GM18520 (cell line): ENCODE measurements around the gene SMYD3.
"Not testable (repeated sequence)": the region's sequence is repeated elsewhere in the genome, so short reads cannot be mapped to it uniquely, and the experiment has no call there.

Experiments used
- ATAC-seq: cut with Tn5 transposase; IDR thresholded peaks from one replicate; pipeline ENCODE4 v1.9.1; 2021; ENCODE audit not compliant: unreplicated experiment

SMYD3 gene

DNA sequence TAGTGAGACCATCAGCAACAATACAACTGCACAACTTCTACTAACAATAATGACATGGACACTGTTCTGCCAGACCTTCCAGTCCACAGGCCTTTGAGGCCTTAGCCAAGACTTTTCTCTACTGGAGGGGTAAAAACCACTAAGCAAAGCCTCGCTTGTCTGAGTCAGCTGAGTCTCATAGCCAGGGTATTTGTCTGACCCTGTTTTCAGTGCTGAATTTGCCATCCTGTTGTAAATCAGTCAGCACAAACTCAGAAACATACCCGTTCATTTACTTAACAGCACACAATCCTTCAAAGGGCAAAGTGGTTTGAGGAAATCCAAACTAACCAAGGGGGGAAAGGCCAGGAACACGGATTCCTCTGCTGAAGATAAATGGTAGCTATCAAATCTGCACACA is 537.8 kb downstream of the SMYD3 start:
- ATAC-seq: no peak

DNA sequence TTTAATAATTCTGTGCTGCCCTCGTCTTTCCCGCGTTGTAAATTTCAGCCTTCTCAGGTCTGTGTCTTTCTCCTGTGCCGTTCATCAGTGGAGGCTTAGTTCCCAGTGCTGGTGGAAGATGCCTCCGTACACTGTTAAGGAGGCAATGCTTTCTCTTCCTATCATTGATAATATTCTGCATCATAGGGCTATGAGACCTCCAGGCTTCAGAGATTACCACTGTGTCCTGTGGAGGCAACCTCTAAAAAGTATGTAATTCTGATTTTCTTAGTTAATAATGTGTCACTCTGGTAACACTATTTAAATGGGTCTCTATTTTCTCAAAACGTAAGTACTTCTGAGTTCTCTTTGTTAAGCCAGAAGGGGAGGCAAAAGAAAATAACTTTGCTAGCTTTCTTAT is 538.3 kb downstream of the SMYD3 start:
- ATAC-seq: no peak

DNA sequence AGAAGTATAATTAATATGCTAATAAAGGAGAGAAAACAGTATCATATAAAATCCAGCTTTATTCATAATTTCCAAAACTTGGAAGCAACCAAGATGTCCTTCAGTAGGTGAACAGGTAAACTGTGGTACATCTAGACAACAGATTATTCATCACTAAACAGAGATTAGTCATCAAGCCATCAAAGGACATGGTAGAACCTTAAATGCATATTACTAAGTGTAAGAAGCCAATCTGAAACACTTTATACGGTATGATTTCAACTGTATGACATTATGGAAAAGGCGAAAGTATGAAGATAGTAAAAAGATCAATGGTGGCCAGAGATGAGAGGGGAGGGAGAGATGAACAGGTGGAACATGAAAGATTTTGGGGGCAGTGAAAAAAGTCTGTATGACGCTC is 541.7 kb downstream of the SMYD3 start:
- no peak for ATAC-seq

DNA sequence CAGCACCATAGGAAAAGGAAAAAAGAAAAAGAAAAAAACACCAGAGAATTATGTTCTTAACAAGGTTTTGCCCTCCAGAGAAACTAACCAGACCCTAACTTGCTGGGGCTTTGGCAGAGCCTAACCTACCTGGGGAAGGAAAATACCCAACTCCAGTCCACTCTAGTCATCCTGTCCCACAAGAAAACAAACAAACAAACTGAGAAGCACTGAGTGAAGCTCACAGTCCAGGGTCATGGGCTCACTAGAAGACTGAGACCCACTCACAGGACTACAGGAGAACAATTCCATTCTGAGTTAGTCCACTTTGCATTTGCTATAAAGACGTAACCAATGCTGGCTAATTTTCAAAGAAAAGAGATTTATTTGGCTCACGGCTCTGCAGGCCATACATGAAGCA is 543.4 kb downstream of the SMYD3 start:
- ATAC-seq: no peak

DNA sequence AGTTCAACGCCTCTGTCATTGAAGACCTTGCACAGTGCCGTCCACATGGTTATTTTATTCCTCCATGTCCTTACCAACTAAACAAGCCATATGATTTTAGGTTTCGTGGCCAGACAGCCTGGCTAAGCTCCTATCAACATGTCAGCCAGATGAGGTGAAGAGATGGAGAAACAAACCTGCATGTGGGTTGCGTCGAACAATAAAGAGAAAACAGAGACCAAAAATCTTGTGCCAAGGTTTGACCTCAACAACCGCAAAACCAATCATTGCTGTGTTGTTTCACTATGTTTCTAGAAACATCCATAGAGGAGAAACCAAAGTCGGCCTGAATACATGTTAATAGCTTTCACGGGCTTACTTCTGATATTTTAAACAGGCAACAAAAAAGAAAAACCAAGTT is 544.6 kb downstream of the SMYD3 start:
- no peak for ATAC-seq

DNA sequence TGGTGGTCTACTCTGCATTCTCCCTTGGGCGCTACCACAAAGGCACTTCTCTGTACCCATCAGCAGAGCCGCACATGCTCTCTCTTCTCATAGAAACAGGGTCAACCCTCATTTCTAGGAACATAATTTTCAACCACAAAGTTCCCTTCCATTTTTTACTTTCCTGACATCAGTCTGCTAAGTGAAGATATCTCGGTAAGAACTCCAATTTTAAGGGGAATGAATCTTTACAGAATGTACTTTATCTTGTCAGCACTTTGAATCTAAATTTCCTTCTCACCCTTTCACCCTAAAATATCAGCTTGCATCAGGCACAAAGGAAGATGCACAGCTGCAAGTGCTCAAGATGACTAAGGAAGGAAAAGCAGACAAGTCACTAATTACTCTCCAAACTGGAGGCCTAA is 545.9 kb downstream of the SMYD3 start:
- no peak for ATAC-seq

DNA sequence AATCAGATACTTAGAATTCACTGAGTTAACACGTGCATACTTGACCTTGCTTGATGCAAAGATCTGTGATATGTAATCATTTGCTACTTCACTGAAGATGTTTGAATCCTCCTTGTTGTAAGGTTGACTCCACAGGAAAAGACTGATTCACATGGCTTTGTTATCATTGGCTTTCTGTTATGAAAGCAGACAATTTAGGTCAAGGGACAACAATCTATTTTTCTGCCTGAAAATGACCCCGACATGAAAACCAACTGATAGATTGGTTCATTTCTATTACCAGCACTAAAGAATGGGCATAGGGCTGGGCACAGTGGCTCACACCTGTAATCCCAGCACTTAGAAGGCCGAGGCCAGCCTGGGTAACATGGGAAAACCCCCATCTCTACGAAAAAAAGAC is 546.9 kb downstream of the SMYD3 start:
- no peak for ATAC-seq

DNA sequence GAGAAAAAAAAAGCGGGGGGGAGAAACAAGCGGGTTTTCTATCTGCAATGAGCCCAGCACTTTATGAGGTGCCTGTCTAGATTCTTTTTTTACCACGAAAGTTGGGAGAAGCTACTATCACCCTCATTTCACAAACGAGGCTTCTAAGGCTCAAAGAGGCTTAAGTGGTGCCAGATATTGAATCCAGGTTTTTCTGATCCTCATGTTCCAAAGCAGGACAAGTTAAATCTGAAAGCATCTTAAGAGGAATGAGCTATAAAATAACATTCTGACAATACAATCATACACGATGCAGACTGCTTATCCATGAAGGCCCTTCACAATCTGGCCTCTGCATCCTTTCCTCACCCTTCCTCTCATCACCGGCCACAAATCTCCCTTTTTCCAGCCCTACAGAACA is 549.1 kb downstream of the SMYD3 start:
- no peak for ATAC-seq

DNA sequence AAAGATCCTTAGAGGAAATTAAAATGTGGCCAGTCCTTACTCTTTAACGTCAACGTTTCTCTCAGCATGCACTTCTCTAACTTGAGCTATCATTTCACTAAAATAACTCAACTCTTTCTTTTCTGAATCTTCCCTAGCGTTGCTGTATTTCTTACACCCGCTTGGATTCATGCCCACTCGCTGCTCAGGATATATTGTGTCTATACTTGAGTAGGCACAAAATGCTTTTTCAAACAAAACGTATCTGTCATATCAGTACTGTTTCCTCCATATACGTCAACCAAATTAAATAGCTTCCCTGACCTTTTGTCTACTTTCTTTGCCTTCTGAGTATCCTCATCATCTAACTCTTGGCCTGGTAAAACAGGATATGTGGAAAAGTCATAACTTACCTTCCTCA is 549.7 kb downstream of the SMYD3 start:
- ATAC-seq: no peak

DNA sequence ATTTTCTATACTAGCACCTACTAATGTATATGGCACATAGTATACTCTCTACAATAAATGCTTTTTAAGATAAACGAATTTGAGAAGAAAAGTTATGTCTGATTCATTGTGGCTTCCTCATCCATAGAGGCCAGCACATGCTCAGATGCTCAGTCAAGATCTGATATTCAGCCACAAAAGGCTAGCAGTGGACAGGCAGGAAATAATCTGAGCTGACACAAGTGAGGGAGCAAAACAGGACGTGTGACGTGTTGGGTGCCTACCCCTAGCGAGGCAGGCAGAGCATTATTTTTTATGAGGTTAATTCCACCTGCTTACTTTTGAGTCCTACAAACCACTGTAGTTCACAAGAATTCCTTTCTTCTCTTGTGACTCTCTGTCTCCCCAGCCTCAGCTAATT is 550.9 kb downstream of the SMYD3 start:
- no peak for ATAC-seq

DNA sequence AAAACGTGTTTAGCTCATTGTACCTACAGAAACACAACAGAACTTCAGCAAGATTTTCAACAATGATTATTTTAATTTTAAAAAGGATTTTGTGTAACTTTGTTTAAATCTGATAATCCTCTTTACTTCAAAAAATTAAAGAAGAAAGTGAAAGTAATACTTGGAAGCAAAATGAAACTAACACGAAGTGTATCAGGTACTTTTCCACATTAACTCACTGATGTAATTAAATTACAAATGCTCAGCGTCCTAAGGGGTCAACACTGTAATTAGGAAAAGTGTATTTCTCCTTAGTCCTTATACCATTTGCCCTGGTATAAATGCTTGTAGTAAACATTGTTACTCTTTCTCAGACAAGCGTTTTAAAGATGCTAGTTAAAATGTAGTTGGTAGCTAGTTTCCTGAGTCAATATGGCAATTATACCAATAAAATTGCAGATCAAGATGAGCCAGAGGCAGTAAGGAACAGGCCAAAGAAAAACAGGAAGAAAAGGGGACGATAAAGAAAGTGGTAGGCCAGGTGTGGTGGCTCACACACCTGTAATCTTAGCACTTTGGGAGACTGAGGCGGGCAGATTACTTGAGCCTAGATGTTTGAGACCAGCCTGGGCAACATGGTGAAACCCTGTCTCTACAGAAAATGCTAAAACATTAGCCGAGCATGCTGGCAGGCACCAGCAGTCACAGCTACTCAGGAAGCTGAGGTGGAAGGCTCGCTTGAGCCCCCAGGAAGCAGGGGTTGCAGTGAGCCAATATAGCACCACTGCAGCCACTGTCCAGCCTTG is 553.0 kb downstream of the SMYD3 start:
- ATAC-seq: no peak

DNA sequence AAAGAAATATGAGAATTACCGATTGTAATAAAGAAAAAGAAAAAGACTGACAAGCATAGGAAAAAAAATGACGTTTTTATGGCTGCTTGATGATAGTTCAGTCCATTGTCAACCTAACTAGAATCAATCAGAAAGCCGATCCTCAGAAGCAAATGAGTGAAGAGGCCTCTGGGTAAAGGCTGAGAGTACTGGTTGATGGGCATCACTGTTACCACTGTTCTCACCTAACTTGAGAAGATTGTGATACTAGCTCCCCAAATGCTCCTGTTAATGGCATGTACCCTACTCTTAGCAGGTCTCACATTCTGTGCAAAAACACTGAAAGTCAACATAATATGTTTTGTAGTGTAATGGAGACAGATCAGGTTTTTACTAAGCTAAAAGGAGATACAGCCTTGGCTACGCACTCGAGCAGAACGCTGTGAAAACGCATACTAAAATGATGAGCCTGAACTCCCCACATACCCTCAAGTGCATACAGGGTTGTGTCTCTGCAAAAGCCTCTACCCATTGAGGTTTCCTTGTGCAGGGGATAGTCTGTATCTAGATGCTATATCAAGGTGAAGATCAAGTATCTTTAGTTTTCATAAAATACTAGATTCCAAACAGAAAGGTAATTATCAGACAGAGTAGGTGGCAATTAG is 554.6 kb downstream of the SMYD3 start:
- no peak for ATAC-seq

DNA sequence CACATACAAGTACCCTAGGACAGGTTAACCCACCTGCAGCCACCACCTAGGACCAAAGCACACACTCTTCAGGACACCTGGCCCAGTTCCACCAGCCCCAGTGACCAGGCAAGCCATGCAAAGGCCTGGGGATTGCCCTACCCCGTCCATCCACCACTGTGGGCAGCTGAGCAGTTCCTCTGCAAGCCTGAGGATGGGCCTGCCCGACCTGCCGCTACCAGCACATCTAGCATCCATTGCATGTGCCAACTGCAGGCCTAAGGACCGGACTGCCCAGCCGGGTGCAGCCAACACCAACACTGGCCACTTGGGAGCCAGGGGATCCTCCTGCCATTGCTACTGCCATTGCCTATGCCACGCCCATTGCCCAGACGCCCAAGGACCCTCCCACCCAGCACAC is 558.3 kb downstream of the SMYD3 start:
- no peak for ATAC-seq

DNA sequence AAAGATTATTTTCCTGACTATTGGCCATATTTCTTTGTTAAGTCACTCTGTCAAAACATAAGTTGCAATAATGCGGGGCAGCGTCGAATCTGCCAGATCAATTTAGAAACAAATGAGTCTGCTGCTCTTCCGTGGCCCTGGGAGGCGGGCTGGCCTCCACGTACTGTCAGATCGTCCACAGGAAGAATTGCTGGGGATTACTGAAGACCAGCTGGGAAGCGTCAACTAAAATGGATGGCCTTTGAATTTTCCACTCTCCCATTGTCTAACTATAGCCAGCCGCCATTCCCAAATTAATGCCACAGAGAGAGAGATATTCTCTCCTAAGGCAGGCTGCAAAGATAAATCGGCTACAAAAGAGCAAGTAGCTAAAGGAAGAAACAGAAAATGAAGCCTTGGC is 560.2 kb downstream of the SMYD3 start:
- no peak for ATAC-seq

DNA sequence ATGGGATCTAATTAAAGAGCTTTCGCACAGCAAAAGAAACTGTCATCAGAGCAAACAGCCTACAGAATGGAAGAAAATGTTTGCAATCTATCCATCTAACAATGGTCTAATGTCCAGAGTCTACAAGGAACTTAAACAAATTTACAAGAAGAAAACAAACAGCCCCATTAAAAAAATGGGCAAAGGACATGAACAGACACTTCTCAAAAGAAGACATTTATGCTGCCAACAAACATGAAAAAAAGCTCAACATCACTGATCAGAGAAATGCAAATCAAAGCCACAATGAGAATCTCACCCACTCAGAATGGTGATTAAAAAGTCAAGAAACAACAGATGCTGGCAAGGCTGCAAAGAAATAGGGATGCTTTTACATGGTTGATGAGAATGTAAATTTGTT is 561.9 kb downstream of the SMYD3 start:
- ATAC-seq: not testable (repeated sequence)

DNA sequence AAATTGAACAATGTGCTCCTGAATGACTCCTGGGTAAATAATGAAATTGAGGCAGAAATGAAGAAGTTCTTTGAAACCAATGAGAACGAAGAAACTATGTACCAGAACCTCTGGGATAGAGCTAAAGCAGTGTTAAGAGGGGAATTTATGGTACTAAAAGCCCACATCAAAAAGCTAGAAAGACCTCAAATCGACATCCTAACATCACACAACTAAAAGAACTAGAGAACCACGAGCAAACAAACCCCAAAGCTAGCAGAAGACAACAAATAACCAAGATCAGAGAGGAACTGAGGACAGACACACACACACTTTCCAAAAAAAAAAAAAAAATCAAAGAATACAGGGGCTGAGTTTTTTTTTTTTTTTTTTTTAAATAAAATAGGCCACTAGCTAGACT is 564.2 kb downstream of the SMYD3 start:
- ATAC-seq: no peak

DNA sequence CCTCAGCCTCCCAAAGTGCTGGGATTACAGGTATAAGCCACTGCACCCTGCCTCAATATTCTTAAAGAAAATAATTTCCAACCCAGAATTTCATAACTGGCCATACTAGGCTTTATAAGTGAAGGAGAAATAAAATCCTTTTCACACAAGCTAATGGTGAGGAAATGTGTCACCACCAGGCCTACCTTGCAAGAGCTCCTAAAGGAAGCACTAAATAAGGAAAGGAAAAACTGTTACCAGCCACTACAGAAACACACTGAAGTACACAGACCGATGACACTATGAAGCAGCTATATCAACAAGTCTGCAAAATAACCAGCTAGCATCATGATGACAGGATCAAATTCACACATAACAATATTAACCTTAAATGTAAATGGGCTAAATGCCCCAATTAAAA is 565.3 kb downstream of the SMYD3 start:
- ATAC-seq: not testable (repeated sequence)

DNA sequence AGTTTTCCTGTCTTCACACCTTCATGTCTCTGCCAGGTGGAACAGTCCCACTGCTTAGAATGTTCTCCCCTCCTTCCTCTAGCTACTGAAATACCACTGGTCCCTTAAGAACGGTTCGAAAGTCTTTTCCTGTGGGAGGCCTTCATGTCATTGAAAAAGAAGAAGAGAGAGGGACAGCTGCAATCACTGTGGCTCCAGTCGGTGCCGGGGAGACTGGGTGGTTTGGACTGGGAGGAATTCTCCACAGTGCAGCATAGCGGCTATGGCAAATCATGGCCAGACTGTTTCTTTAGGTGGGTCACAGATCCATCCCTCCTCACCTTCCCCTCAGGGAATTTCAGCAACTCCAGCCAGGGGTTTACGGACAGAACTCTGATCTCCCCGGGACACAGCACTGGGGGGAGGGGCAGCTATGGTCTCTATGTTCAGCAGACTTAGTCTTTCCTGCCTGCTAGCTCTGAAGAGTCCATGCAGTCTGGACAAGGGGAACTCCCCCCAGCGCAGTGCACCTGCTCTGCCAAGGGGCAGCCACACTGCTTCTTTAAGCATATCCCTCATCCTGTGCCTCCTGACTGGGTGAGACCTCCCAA is 567.2 kb downstream of the SMYD3 start:
- no peak for ATAC-seq

DNA sequence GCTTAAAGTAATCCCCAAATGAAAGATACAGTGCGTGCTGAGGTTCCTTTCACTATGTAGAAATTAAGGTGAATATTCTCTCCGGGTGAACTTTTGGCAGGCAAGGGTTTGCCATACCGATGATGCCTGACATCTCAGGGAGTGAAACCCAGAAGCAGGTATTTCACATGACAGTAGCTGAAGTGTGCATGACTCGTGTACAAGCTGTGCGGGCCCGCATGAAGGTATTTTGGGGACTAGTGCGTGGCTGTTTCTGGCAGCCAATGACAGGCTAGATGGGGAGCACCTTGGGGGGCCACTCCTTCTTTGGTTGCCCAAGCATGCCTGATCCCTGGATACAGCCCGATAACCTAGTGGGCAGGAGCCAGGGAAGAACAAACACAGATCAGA is 569.0 kb downstream of the SMYD3 start:
- ATAC-seq: no peak

DNA sequence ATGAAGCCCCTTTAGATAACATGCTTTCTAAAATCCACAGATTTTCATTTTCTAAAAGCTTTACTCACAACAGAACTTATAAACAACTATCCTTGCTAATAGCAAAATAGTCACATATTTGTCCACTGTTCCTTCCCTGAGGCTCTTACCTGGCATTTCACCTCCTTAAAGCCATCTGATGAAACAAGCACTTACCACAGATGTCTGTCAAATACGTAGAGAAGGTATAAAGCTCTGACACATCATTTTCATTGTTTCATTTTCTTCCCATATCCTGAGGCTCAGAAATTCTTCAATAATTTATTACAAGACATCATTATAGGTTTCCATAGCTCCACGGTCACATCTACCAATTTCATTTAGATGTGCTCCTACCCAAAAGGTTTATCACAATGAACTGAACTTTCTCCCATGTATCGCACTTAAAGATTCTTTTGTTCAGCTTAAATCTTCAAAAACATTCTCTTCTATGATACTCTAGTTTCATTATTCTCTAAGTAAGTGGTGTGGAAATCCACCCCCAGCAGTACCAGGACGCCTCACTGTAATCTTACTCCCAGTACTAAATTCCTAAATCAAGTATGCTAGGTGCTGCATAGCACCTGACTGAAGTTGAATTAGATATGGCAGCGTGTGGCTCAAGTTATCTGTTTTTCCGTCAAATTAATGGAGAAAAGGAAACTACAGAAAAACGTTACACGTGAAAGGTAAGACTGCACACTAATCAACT is 569.6 kb downstream of the SMYD3 start:
- no peak for ATAC-seq

DNA sequence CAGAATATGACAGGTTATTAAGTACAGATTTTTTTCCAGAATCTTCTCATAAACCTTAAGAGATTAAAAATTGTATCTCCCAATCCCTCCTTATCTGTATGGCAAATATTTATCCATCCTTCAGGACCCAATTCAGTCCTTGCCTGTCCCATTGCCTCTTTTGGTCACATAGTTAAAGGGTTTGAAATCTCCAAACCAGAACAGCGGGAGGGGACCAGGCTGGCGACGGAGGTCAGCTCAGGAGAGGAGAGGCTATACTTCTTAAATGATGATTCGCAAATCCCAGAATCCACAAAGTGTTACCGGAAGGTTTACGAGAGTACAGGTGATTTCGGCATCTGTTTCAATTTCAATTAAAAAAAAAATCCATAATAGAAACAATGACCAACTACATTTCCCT is 572.7 kb downstream of the SMYD3 start:
- ATAC-seq: no peak
